Large intestine (tissue), 3 donors: ENCODE data around the gene CPSF7. TPM values are rescaled to one million over a fixed set of nuclear protein-coding genes. Genes with fewer than 3 reads are reported as not detected.
"Not testable (repeated sequence)": the region's sequence is repeated elsewhere in the genome, so short reads cannot be mapped to it uniquely, and the experiment has no call there.

ENCODE experiments used
- DNase-seq, 2 donors: peaks; one replicate each; pipeline versions ENCODE4 v3.0.0 to v3.0.0-alpha.2; 2013
- H3K27ac ChIP-seq: one replicate; pipeline ENCODE4 v1.5.1; 2013; ENCODE audit warnings: low read length
- H3K27me3 ChIP-seq: 2 replicates; pipeline ENCODE4 v1.6.1; 2013; ENCODE audit warnings: low read length; ENCODE audit not compliant: control insufficient read depth, insufficient read depth
- H3K36me3 ChIP-seq: 2 replicates; pipeline ENCODE4 v1.6.1; 2013; ENCODE audit warnings: low read length; ENCODE audit not compliant: control insufficient read depth, insufficient read depth
- H3K4me1 ChIP-seq: one replicate; pipeline ENCODE4 v1.6.1; 2013; ENCODE audit warnings: low read length; ENCODE audit not compliant: control insufficient read depth, insufficient read depth
- H3K4me3 ChIP-seq: one replicate; pipeline ENCODE4 v1.5.1; 2013; ENCODE audit warnings: low read length
- H3K9me3 ChIP-seq: one replicate; pipeline ENCODE4 v1.6.1; 2013; ENCODE audit warnings: mild to moderate bottlenecking, low read depth, low read length, moderate library complexity; ENCODE audit not compliant: control insufficient read depth
- WGBS: methylation state at CpG from one replicate; pipeline ENCODE4 v1.1.5; 2013; ENCODE audit warnings: low lambda C conversion rate; ENCODE audit not compliant: insufficient coverage; 5-methylcytosine and 5-hydroxymethylcytosine counted together
- polyA plus RNA-seq: library from polyadenylated mRNA; unstranded; fragments of 120-200 nt; gene quantifications from one replicate; pipeline ENCODE4 v1.2.1, GENCODE V29; 2013

The CPSF7 gene
- polyA plus RNA-seq, 1 donor = 93.4 TPM

- no peaks in the 10 kb centered on the region for H3K9me3 ChIP-seq
- no peaks in the 10 kb centered on the region for H3K27me3 ChIP-seq
- no peaks in the 10 kb centered on the region for H3K4me1 ChIP-seq
- no peak overlapping the region for H3K4me3 ChIP-seq
- WGBS = no CpG with 5 or more reads among the region's 7 CpGs
- H3K36me3 ChIP-seq = peaks cover 9% of the 10 kb centered on the region
- DNase-seq = no peak
- H3K27ac ChIP-seq = no peak overlapping the region
Observed at GRCh38 chr11:61468002-61468401, 38.2 kb upstream of the CPSF7 start.

GRCh38 chr11:61467602-61468001 is 37.8 kb upstream of the CPSF7 start:
- not testable (repeated sequence) for H3K4me1 ChIP-seq, H3K9me3 ChIP-seq, H3K4me3 ChIP-seq, DNase-seq, H3K36me3 ChIP-seq, H3K27ac ChIP-seq, H3K27me3 ChIP-seq
- WGBS = 43% methylated on average over 1 of the region's 6 CpGs

DNA sequence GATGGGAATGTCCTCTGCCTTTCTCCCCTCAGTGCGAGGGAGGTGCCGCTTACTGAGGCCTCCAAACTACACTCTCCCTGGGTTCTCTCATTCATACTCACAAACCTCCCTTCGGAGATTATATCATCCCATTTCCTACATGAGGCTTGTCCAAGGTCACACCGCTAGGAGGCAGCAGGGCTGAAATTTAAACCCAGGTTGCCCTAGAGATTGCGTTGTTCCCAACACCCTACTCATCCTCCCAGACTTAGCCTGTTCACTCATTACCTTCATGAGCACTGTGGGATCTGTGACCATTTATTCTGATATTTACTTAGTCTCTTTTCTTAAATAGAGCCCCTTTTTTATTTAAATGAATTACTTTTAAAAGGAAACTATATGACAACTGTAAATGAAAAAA is 31.2 kb upstream of the CPSF7 start:
- 80% methylated on average over 1 of the region's 5 CpGs for WGBS
- Histone ChIP-seq H3K4me3 (no peak overlapping the region), H3K27me3 (no peaks in the 10 kb centered on the region), H3K4me1 (no peaks in the 10 kb centered on the region), H3K9me3 (no peaks in the 10 kb centered on the region), H3K27ac (no peak overlapping the region), H3K36me3 (peaks cover 2% of the 10 kb centered on the region)
- DNase-seq = no peak

GRCh38 chr11:61460474-61460881 is 30.7 kb upstream of the CPSF7 start:
- Histone ChIP-seq H3K27ac (no peak overlapping the region), H3K4me1 (no peaks in the 10 kb centered on the region), H3K9me3 (no peaks in the 10 kb centered on the region), H3K27me3 (no peaks in the 10 kb centered on the region), H3K36me3 (peaks cover 6% of the 10 kb centered on the region), H3K4me3 (no peak overlapping the region)
- DNase-seq = peak in 1 of 2 donors; percentile 14
- WGBS = no CpG with 5 or more reads among the region's 3 CpGs

DNA sequence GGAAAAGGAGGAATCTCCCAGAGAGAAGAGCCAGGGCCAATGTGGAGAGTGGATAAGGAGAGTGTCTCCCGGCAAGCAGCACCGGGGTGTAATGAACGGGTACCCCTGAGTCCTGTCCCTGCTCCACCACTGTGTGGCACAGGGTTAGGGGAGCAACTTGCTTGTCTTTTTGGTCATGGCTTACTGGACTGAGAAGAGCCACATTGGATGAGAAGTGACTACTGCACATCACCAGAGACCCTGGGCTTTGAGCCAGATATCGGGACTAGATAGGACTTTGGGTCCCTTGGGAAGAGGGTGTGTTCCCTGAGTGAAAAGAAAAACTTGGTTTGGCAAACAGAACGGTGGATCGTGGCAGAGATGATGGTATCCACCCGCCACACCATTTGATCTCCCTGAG is 24.7 kb upstream of the CPSF7 start:
- WGBS = no CpG with 5 or more reads among the region's 7 CpGs
- H3K27me3 ChIP-seq = no peaks in the 10 kb centered on the region
- no peak overlapping the region for H3K4me3 ChIP-seq
- H3K4me1 ChIP-seq = no peaks in the 10 kb centered on the region
- no peak overlapping the region for H3K27ac ChIP-seq
- peaks cover 14% of the 10 kb centered on the region for H3K36me3 ChIP-seq
- no peak for DNase-seq
- H3K9me3 ChIP-seq = no peaks in the 10 kb centered on the region

- Histone ChIP-seq H3K4me1 (no peaks in the 10 kb centered on the region), H3K27ac (no peak overlapping the region), H3K9me3 (no peaks in the 10 kb centered on the region), H3K4me3 (no peak overlapping the region), H3K36me3 (peaks cover 21% of the 10 kb centered on the region), H3K27me3 (no peaks in the 10 kb centered on the region)
- WGBS = no CpG with 5 or more reads among the region's 3 CpGs
- no peak for DNase-seq
Observed at GRCh38 chr11:61453695-61454094, 23.9 kb upstream of the CPSF7 start.

- no peak for DNase-seq
- H3K4me3 ChIP-seq = no peak overlapping the region
- WGBS = no CpG with 5 or more reads among the region's 2 CpGs
- no peaks in the 10 kb centered on the region for H3K4me1 ChIP-seq
- H3K27ac ChIP-seq = no peak overlapping the region
- H3K27me3 ChIP-seq = no peaks in the 10 kb centered on the region
- no peaks in the 10 kb centered on the region for H3K9me3 ChIP-seq
- H3K36me3 ChIP-seq = peaks cover 29% of the 10 kb centered on the region
Observed at GRCh38 chr11:61452825-61453224, 23.1 kb upstream of the CPSF7 start.

DNA sequence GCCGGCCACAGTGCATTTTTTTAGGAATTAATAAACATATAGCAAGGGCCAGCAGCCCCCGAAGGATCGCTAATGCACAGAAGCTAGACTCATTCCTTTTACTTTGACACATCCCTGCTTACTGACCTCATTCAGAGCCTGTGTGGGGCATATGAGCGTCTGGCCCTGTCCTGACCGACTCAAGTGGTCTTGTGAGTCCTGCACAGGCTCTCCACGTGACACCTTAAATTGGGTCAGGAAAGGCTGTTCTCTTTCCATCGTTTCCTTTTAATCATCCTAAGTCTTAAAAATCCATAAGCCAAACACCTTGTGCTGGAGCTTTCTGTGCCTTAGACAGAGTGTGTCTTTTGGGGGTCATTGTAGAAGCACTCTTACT is 18.8 kb upstream of the CPSF7 start:
- Histone ChIP-seq H3K9me3 (no peaks in the 10 kb centered on the region), H3K4me1 (no peaks in the 10 kb centered on the region), H3K4me3 (no peak overlapping the region), H3K36me3 (peaks cover 55% of the 10 kb centered on the region), H3K27me3 (no peaks in the 10 kb centered on the region), H3K27ac (no peak overlapping the region)
- no peak for DNase-seq
- whole genome bisulfite sequencing = 92% methylated on average over 2 of the region's 7 CpGs

- Histone ChIP-seq H3K9me3 (no peaks in the 10 kb centered on the region), H3K36me3 (peaks cover 55% of the 10 kb centered on the region), H3K4me1 (no peaks in the 10 kb centered on the region), H3K27me3 (no peaks in the 10 kb centered on the region), H3K4me3 (no peak overlapping the region), H3K27ac (peak overlapping the region; percentile 8)
- WGBS = 88% methylated on average over 5 of the region's 12 CpGs
- DNase-seq = no peak
Observed at GRCh38 chr11:61447601-61448551, 18.1 kb upstream of the CPSF7 start.

GRCh38 chr11:61446211-61446651 is 16.5 kb upstream of the CPSF7 start:
- Histone ChIP-seq H3K4me1 (no peaks in the 10 kb centered on the region), H3K27ac (no peak overlapping the region), H3K9me3 (no peaks in the 10 kb centered on the region), H3K36me3 (peaks cover 61% of the 10 kb centered on the region), H3K27me3 (no peaks in the 10 kb centered on the region), H3K4me3 (no peak overlapping the region)
- DNase-seq = peak; percentile 82 to 83
- no CpG with 5 or more reads among the region's 7 CpGs for WGBS

DNA sequence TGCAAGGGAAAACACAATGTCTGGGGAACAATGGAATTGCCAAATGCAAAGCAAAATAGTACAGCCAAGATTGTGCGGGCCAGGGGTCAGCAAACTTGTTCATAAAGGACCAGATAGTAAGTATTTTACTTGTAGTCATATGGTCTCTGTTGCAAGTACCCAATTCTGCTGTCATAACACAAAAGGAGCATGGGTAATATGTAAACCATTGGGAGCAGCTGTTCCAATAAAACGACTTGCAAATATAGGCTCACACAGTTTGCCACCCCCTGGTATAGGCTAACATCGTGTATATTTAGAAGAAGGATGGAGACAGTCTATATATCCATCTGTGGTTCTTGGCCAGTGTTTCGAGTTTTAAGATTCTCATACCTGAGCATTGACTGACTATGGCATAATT is 15.7 kb upstream of the CPSF7 start:
- Histone ChIP-seq H3K27me3 (no peaks in the 10 kb centered on the region), H3K27ac (no peak overlapping the region), H3K4me1 (no peaks in the 10 kb centered on the region), H3K4me3 (no peak overlapping the region), H3K36me3 (peaks cover 60% of the 10 kb centered on the region), H3K9me3 (no peaks in the 10 kb centered on the region)
- 90% methylated on average over 1 of the region's 4 CpGs for WGBS
- no peak for DNase-seq
